Bronchial epithelial cell (primary cell): Measurements from ENCODE around the gene DMBX1. TPM values are rescaled to one million over a fixed set of nuclear protein-coding genes. Genes with fewer than 3 reads are reported as not detected.

Source experiments
- DNase-seq: peaks from one replicate; pipeline ENCODE4 v3.0.0-alpha.2; 2010; ENCODE audit warnings: low read depth
- FAIRE-seq: peaks from 2 replicates; lab custom pipeline; 2011; peaks lifted over from hg19 to GRCh38; lab: Jason Lieb, UNC
- H3K27me3 ChIP-seq: 2 replicates; pipeline ENCODE4 v1.5.1; 2011; ENCODE audit warnings: low read length; ENCODE audit not compliant: control insufficient read depth, insufficient read depth
- H3K36me3 ChIP-seq: 2 replicates; pipeline ENCODE4 v1.5.1; 2011; ENCODE audit warnings: low read length; ENCODE audit not compliant: control insufficient read depth, insufficient read depth
- H3K4me3 ChIP-seq: 2 replicates; pipeline ENCODE4 v1.5.1; 2011; ENCODE audit warnings: mild to moderate bottlenecking, low read depth, low read length, control low read depth
- CTCF ChIP-seq: IDR thresholded peaks from 2 replicates; pipeline ENCODE4 v1.5.1; 2011; ENCODE audit warnings: mild to moderate bottlenecking, moderate library complexity, low read length, control low read depth, inconsistent platforms; ENCODE audit not compliant: insufficient read depth, severe bottlenecking
- total RNA-seq: library from RNA; depleted of rRNA; stranded (reverse); fragments of >200 nt; gene quantifications from 2 replicates; pipeline ENCODE4 v1.2.1, GENCODE V29; 2014

Gene DMBX1
- total RNA-seq, 1 donor from 2014 or later = not detected

- no peaks in the 10 kb centered on the region for H3K27me3 ChIP-seq
- TF ChIP-seq CTCF = no peak
- no peak overlapping the region for H3K4me3 ChIP-seq
- H3K36me3 ChIP-seq = no peaks in the 10 kb centered on the region
- no peak for DNase-seq
- FAIRE-seq = no peak
Measured at GRCh38 chr1:46526691-46527291, 37.2 kb downstream of the DMBX1 start.

GRCh38 chr1:46527474-46528296 is 38.0 kb downstream of the DMBX1 start:
- no peaks in the 10 kb centered on the region for H3K27me3 ChIP-seq
- H3K36me3 ChIP-seq = no peaks in the 10 kb centered on the region
- DNase-seq (peak; percentile 55), FAIRE-seq (peak; percentile 90)
- peak; percentile 99 for TF ChIP-seq CTCF
- no peak overlapping the region for H3K4me3 ChIP-seq

GRCh38 chr1:46528297-46528955 is 38.8 kb downstream of the DMBX1 start:
- TF ChIP-seq CTCF = no peak
- peak; percentile 43 for FAIRE-seq
- H3K27me3 ChIP-seq = no peaks in the 10 kb centered on the region

GRCh38 chr1:46529031-46529630 is 39.5 kb downstream of the DMBX1 start:
- DNase-seq = peak; percentile 79
- TF ChIP-seq CTCF = no peak
- H3K4me3 ChIP-seq = no peak overlapping the region

More at GRCh38 chr1:46528297-46528955, 38.8 kb downstream of the DMBX1 start:
- no peak for DNase-seq
- no peak overlapping the region for H3K4me3 ChIP-seq
- no peaks in the 10 kb centered on the region for H3K36me3 ChIP-seq

GRCh38 chr1:46530311-46530710 is 40.7 kb downstream of the DMBX1 start:
- Histone ChIP-seq H3K4me3 (no peak overlapping the region), H3K27me3 (no peaks in the 10 kb centered on the region), H3K36me3 (no peaks in the 10 kb centered on the region)
- no peak for DNase-seq
- TF ChIP-seq CTCF = no peak
- no peak for FAIRE-seq

More at GRCh38 chr1:46529031-46529630, 39.5 kb downstream of the DMBX1 start:
- no peaks in the 10 kb centered on the region for H3K27me3 ChIP-seq
- no peaks in the 10 kb centered on the region for H3K36me3 ChIP-seq
- FAIRE-seq = no peak
